B cell (primary cell): ENCODE results near the gene SERPINB1.

Source experiments
- CTCF ChIP-seq: fragments of 200-600 bp; IDR thresholded peaks from one replicate; pipeline ENCODE4 v1.8.0; 2022; ENCODE audit warnings: antibody characterized with exemption, mild to moderate bottlenecking
- EZH2 ChIP-seq: IDR thresholded peaks from 2 replicates; pipeline ENCODE4 v1.6.1; 2012; ENCODE audit warnings: borderline replicate concordance, low read depth, mild to moderate bottlenecking, moderate library complexity, low read length; ENCODE audit not compliant: insufficient read depth, poor library complexity, severe bottlenecking

- TF ChIP-seq CTCF, result no peak
- TF ChIP-seq EZH2, result no peak
These were observed 2.3 kb downstream of the SERPINB1 start for GRCh38 chr6:2839195-2839981.
